Measurements from ENCODE around the gene MRRF. TPM values are rescaled to one million over a fixed set of nuclear protein-coding genes. Genes with fewer than 3 reads are reported as not detected.

Gene MRRF
- total RNA-seq, 1 donor from 2014 or later: 41.2 TPM

GRCh38 chr9:122346478-122347347 lies 82.0 kb downstream of the MRRF start:
- Mint-ChIP-seq H3K36me3 (no peaks in the 10 kb centered on the region), H3K4me1 (ENCODE audit: unreplicated experiment) (peaks cover 23% of the 10 kb centered on the region), H3K27me3 (peaks cover 57% of the 10 kb centered on the region), H3K9me3 (no peaks in the 10 kb centered on the region), H3K27ac (peak overlapping the region; percentile 79), H3K4me3 (peak overlapping the region; percentile 91)
- no peak for TF ChIP-seq CTCF (conservative IDR thresholded peaks at IDR 0.05)
- DNase-seq (ENCODE audit: extremely low spot score, unreplicated experiment): no peak

GRCh38 chr9:122347348-122348287 lies 82.9 kb downstream of the MRRF start:
- H3K36me3 Mint-ChIP-seq: no peaks in the 10 kb centered on the region
- no peaks in the 10 kb centered on the region for H3K9me3 Mint-ChIP-seq
- H3K4me3 Mint-ChIP-seq: peak overlapping the region; percentile 91
- DNase-seq (ENCODE audit: extremely low spot score, unreplicated experiment): no peak
- TF ChIP-seq CTCF (conservative IDR thresholded peaks at IDR 0.05): no peak
- peaks cover 51% of the 10 kb centered on the region for H3K27me3 Mint-ChIP-seq
- H3K27ac Mint-ChIP-seq: peak overlapping the region; percentile 79
- H3K4me1 Mint-ChIP-seq (ENCODE audit: unreplicated experiment): peaks cover 17% of the 10 kb centered on the region

GRCh38 chr9:122348288-122348777 lies 83.7 kb downstream of the MRRF start:
- TF ChIP-seq CTCF (conservative IDR thresholded peaks at IDR 0.05): no peak
- Mint-ChIP-seq H3K27me3 (peaks cover 51% of the 10 kb centered on the region), H3K27ac (no peak overlapping the region), H3K4me3 (peak overlapping the region; percentile 21), H3K4me1 (ENCODE audit: unreplicated experiment) (peaks cover 16% of the 10 kb centered on the region), H3K9me3 (no peaks in the 10 kb centered on the region), H3K36me3 (no peaks in the 10 kb centered on the region)
- DNase-seq (ENCODE audit: extremely low spot score, unreplicated experiment): no peak

- H3K27me3 Mint-ChIP-seq: peaks cover 49% of the 10 kb centered on the region
- H3K36me3 Mint-ChIP-seq: no peaks in the 10 kb centered on the region
- H3K4me3 Mint-ChIP-seq: peak overlapping the region; percentile 21
- H3K27ac Mint-ChIP-seq: no peak overlapping the region
- no peaks in the 10 kb centered on the region for H3K9me3 Mint-ChIP-seq
- peaks cover 15% of the 10 kb centered on the region for H3K4me1 Mint-ChIP-seq (ENCODE audit: unreplicated experiment)
- no peak for DNase-seq (ENCODE audit: extremely low spot score, unreplicated experiment)
- TF ChIP-seq CTCF (conservative IDR thresholded peaks at IDR 0.05): no peak
Observed at GRCh38 chr9:122348791-122349190, 84.1 kb downstream of the MRRF start.

GRCh38 chr9:122349201-122349600 lies 84.5 kb downstream of the MRRF start:
- TF ChIP-seq CTCF (conservative IDR thresholded peaks at IDR 0.05): no peak
- no peak for DNase-seq (ENCODE audit: extremely low spot score, unreplicated experiment)
- no peak overlapping the region for H3K4me3 Mint-ChIP-seq
- no peaks in the 10 kb centered on the region for H3K9me3 Mint-ChIP-seq
- H3K4me1 Mint-ChIP-seq (ENCODE audit: unreplicated experiment): peaks cover 12% of the 10 kb centered on the region
- no peaks in the 10 kb centered on the region for H3K36me3 Mint-ChIP-seq
- H3K27me3 Mint-ChIP-seq: peaks cover 46% of the 10 kb centered on the region
- H3K27ac Mint-ChIP-seq: no peak overlapping the region

All from type B pancreatic cell (in vitro differentiated cells).